Lower lobe of right lung (tissue), 2 donors: ENCODE data around the gene SNCB. TPM values are rescaled to one million over a fixed set of nuclear protein-coding genes. Genes with fewer than 3 reads are reported as not detected.

ENCODE experiments used
- ATAC-seq, 2 donors: fragments of 200-7000 bp; cut with Tn5 transposase; one replicate each; pipeline ENCODE4 v1.9.1; 2020 to 2022; ENCODE audit warnings: mild to moderate bottlenecking in 2 of 2, moderate library complexity in 2 of 2
- DNase-seq: peaks from one replicate; pipeline ENCODE4 v3.0.0-alpha.2; 2020
- H3K27ac ChIP-seq: fragments of 200-600 bp; one replicate; pipeline ENCODE4 v1.8.0; 2022
- H3K27me3 ChIP-seq: fragments of 200-600 bp; one replicate; pipeline ENCODE4 v1.8.0; 2022; ENCODE audit warnings: low read depth
- H3K36me3 ChIP-seq: fragments of 200-600 bp; one replicate; pipeline ENCODE4 v1.8.0; 2022; ENCODE audit warnings: mild to moderate bottlenecking
- H3K4me1 ChIP-seq: fragments of 200-600 bp; one replicate; pipeline ENCODE4 v1.8.0; 2022
- H3K4me3 ChIP-seq: fragments of 200-600 bp; one replicate; pipeline ENCODE4 v1.8.0; 2022; ENCODE audit warnings: mild to moderate bottlenecking
- H3K9me3 ChIP-seq: fragments of 200-600 bp; one replicate; pipeline ENCODE4 v1.8.0; 2022
- intact Hi-C: fragments of 100-400 bp; cut with DNase I; formaldehyde crosslinking; loops from one replicate; pipeline ENCODE4 v1.11.0; 2022
- total RNA-seq: library from RNA; stranded (reverse); fragmentation: NEBNext Ultra II Directional; extraction: Animal tissue kit (Norgen Biotek cat#: 25700); gene quantifications from one replicate; pipeline ENCODE4 v1.2.1, GENCODE V29; 2021
- TF ChIP-seq, protein P1 (sequence below): fragments of 200-600 bp; IDR thresholded peaks from one replicate; pipeline ENCODE4 v1.8.0; 2022; ENCODE audit warnings: antibody characterized with exemption, mild to moderate bottlenecking
- donor health status: DM: no; HTN: yes; CAD: no; lungs with severe emphysema.

Gene SNCB
- total RNA-seq, 1 donor from 2014 or later = not detected

DNA sequence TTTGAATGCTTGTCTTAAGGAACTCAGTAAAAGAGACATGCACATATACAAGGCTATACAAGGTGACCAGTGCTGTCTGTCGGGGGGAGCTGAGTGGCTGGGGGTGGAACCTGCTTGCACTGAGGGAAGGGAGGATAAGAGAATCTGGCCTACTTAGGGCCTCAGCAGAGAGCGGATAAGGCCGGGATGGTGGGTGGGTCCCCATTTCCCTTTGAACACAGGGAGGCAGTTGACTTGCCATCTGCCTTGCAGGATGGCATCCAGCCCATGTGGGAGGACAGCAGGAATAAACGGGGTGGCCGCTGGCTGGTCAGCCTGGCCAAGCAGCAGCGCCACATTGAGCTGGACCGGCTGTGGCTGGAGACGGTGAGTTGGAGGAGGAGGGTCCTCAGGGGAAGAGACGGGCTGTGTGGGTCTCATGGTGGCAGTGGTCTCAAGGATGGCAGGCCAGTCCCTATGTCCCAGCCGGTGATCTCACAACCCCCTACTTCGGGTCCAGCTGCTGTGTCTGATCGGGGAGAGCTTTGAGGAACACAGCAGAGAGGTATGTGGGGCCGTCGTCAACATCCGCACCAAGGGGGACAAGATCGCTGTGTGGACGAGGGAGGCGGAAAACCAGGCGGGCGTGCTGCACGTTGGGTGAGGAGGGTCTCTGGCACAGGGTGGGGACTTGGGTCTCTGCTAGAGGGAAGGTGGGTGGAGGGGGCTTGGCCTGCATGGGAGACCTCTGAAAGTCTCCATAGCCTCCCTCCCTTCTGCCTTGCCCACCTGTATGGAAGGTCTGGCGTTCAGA is 14.7 kb upstream of the SNCB start:
- no peak for ATAC-seq
- Histone ChIP-seq H3K4me1 (peaks cover 21% of the 10 kb centered on the region), H3K27me3 (no peaks in the 10 kb centered on the region), H3K9me3 (no peaks in the 10 kb centered on the region), H3K36me3 (no peaks in the 10 kb centered on the region), H3K27ac (no peak overlapping the region), H3K4me3 (no peak overlapping the region)
- intact Hi-C loops = no loop called here
- TF ChIP-seq, protein P1, sequence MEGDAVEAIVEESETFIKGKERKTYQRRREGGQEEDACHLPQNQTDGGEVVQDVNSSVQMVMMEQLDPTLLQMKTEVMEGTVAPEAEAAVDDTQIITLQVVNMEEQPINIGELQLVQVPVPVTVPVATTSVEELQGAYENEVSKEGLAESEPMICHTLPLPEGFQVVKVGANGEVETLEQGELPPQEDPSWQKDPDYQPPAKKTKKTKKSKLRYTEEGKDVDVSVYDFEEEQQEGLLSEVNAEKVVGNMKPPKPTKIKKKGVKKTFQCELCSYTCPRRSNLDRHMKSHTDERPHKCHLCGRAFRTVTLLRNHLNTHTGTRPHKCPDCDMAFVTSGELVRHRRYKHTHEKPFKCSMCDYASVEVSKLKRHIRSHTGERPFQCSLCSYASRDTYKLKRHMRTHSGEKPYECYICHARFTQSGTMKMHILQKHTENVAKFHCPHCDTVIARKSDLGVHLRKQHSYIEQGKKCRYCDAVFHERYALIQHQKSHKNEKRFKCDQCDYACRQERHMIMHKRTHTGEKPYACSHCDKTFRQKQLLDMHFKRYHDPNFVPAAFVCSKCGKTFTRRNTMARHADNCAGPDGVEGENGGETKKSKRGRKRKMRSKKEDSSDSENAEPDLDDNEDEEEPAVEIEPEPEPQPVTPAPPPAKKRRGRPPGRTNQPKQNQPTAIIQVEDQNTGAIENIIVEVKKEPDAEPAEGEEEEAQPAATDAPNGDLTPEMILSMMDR = no peak
- DNase-seq = no peak

DNA sequence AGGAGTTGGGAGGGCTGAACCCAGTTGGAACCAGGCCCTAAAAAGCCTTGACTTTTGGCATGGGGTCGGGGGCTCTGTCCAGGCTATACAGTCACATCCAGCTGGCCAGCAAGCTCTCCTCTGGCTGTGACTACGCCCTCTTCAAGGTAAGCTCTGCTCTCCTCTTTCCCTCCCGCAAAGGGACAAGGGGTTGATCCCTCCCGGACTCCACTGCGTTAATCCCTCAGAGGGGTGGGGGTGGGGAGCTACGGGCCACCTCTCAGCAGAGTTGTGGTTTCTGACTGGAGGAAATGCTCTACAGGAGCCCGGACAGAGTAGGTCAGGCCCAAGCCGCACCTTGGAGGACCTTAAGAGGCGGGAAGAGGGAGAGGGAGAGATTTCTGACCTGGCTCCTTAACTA is 14.0 kb upstream of the SNCB start:
- Histone ChIP-seq H3K4me3 (no peak overlapping the region), H3K36me3 (no peaks in the 10 kb centered on the region), H3K27ac (no peak overlapping the region), H3K4me1 (peaks cover 21% of the 10 kb centered on the region), H3K27me3 (no peaks in the 10 kb centered on the region), H3K9me3 (no peaks in the 10 kb centered on the region)
- intact Hi-C loops = no loop called here
- TF ChIP-seq, protein P1 = no peak
- DNase-seq (no peak), ATAC-seq (no peak)

DNA sequence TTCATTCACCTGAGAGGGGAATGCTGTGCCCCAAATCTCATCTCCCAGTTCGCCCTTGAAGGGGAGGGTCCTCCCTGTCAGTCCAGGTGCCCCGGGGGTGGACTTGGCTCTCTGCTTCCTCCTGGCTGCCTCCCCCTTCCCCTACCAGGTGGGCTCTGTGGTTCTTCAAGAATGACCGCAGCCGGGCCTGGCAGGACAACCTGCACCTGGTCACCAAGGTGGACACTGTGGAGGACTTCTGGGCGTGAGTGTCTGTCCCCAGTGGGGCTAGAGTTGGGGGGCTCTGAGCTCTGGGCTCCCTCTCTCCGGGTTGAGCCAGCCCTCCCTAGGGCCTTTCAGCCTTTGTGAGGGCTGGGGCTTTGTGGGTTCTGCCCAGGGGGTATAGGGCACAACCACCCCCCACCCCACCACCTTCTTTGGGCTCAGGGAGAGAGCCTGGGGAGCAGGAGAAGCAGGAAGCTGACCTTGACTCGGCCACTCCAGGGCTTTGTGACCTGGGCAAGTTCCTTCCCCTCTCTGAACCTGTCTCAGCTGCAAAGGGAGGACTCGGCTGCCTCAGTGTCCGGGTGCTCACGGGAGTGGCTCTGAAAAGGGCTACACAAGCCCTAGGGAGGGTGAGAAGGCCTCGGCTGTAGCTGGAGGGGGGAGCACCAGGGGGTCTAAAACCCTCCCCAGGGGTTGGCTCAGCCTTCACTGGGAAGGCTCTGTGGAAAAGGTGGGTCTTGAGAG is 13.3 kb upstream of the SNCB start:
- intact Hi-C loops = no loop called here
- Histone ChIP-seq H3K4me1 (peaks cover 14% of the 10 kb centered on the region), H3K36me3 (no peaks in the 10 kb centered on the region), H3K9me3 (no peaks in the 10 kb centered on the region), H3K27ac (no peak overlapping the region), H3K4me3 (no peak overlapping the region), H3K27me3 (no peaks in the 10 kb centered on the region)
- ATAC-seq = no peak
- TF ChIP-seq, protein P1 = no peak
- no peak for DNase-seq

DNA sequence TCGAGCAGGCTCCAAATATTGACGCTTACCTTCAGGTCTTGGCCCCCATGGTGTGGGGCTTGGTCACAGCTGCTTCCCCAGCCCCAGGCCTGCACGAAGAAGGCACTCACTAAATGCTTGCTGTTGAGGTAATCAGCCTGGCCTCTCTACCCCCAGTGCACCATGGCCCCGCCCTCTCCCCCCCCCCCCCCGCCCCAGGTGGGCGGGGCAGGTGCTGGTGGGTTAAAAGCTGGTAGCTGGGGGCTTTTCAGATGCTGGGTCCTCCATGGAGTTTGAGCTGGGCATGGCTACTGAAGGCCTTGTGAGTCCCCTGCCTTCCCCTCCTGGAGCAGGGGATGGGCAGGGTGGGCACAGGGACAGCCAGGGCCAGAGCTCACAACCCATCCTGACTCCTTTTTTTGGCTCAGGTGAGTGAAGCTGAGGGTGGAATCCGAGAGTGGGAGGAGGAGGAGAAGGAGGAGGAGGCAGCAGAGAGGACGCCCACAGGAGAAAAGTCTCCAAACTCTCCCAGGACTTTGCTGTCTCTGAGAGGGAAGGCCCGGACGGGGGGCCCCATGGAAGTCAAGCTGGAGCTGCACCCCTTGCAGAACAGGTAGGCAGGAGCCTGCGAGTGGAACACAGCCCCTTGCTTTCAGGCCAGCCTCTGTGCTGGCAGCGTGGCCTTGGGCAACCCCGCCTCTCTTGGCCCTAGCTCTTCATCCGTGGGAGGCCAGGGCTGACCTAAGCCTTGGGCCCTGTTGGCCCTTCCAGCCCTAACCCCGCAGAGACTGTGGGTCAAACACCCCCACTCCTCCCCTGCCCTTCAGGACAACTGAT is 12.5 kb upstream of the SNCB start:
- peaks cover 7% of the 10 kb centered on the region for H3K4me1 ChIP-seq
- ATAC-seq (no peak), DNase-seq (no peak)
- intact Hi-C loops = no loop called here
- no peak overlapping the region for H3K4me3 ChIP-seq
- H3K9me3 ChIP-seq = no peaks in the 10 kb centered on the region
- H3K27me3 ChIP-seq = no peaks in the 10 kb centered on the region
- TF ChIP-seq, protein P1 = no peak
- H3K36me3 ChIP-seq = no peaks in the 10 kb centered on the region
- H3K27ac ChIP-seq = no peak overlapping the region

DNA sequence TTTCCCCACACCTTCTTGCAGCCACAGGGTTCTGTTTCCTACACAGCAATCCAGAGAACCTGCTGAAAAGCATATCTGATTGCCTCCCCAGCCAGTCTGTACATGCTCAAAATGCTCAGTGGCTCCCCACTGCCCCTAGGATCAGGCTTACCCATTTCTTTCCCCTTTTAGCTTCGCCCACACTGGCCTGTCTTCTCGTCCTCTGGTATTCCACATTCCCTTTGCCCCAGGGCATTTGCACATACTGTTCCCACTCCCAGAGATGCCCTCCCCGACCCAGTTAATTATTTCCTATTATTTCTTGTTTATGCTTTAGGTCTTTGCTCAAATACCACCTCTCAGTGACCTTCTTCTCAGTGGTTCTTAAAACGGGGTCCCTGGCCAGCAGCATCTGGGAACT is 10.3 kb upstream of the SNCB start:
- Histone ChIP-seq H3K4me3 (no peak overlapping the region), H3K27me3 (peaks cover under 1% of the 10 kb centered on the region), H3K27ac (no peak overlapping the region), H3K36me3 (no peaks in the 10 kb centered on the region), H3K4me1 (no peaks in the 10 kb centered on the region), H3K9me3 (no peaks in the 10 kb centered on the region)
- TF ChIP-seq, protein P1 = no peak
- ATAC-seq (no peak), DNase-seq (no peak)
- intact Hi-C loops = no loop called here
